DND-41 (cell line): ENCODE results near the gene ESPL1.

Source experiments
- CTCF ChIP-seq: IDR thresholded peaks from 2 replicates; pipeline ENCODE4 v1.5.1; 2012; ENCODE audit warnings: borderline replicate concordance, low read length, moderate library complexity, mild to moderate bottlenecking; ENCODE audit not compliant: poor library complexity, severe bottlenecking; ENCODE audit errors: extremely low read depth
- EZH2 ChIP-seq: IDR thresholded peaks from 3 replicates; pipeline ENCODE4 v1.6.1; 2012; ENCODE audit warnings: borderline replicate concordance, low read depth, mild to moderate bottlenecking, moderate library complexity, low read length, inconsistent platforms; ENCODE audit not compliant: severe bottlenecking

- TF ChIP-seq CTCF (no peak), EZH2 (no peak)
Observed at GRCh38 chr12:53295070-53295890, 27.2 kb downstream of the ESPL1 start, which contains the start of gene PFDN5.
